ENCODE measurements around the gene TGIF1. TPM values are rescaled to one million over a fixed set of nuclear protein-coding genes. Genes with fewer than 3 reads are reported as not detected.

TGIF1 gene
- total RNA-seq, 1 experiment from 2014 or later, result 172 TPM

DNA sequence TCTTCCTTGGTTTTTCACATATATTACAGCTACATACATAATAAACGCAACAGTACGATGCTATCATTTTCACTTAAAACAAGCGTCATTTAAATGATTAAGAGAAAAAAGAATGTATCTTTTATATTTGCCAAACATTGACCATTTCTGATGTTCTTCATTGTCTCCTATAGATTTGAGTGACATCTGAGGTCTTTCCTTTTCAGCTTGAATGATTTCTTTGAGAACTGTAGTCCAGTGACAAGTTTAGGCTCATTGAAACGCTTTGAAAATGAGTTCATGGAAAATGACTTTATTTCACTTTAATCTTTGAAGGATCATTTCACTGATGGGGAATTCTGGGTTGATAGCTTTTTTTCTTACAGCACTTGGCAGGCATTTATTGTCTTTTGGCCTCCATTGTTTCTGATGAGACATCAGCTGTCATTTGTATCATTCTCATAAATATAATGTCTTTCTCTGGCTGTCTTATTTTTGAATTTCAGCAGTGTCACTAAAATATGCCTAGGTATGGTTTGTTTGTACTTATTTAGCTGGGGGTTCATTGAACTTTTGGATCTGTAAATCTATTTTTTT lies 10.9 kb downstream of the TGIF1 start:
- peaks cover 73% of the 10 kb centered on the region for H3K36me3 Mint-ChIP-seq (ENCODE audit: insufficient read depth, unreplicated experiment)
- intact Hi-C loops (cut with micrococcal nuclease), result no loop called here
- no TSS peak for BruUV-seq (replicated peaks)
- H3K9me3 Mint-ChIP-seq (ENCODE audit: unreplicated experiment), result no peaks in the 10 kb centered on the region
- ChIA-PET CTCF (interaction anchor here (0.6 to 5.1 kb wide), 8 partner anchors 9 to 771 kb away, joined by 3 to 24 read pairs (median 5); no protein-coding TSS in a partner anchor), POLR2A (interaction anchor here (0.8 to 8.4 kb wide), 9 partner anchors 8 to 198 kb away, joined by 3 to 95 read pairs (median 4); partner anchors contain the start of gene TGIF1)
- no peak for DNase-seq (ENCODE audit: unreplicated experiment)
- no peaks in the 10 kb centered on the region for H3K27me3 Mint-ChIP-seq (ENCODE audit: insufficient read depth, unreplicated experiment)
- no peak overlapping the region for H3K27ac Mint-ChIP-seq (ENCODE audit: low read depth, unreplicated experiment)
- no peak overlapping the region for H3K4me3 Mint-ChIP-seq (ENCODE audit: unreplicated experiment)
- TF ChIP-seq, protein P1, sequence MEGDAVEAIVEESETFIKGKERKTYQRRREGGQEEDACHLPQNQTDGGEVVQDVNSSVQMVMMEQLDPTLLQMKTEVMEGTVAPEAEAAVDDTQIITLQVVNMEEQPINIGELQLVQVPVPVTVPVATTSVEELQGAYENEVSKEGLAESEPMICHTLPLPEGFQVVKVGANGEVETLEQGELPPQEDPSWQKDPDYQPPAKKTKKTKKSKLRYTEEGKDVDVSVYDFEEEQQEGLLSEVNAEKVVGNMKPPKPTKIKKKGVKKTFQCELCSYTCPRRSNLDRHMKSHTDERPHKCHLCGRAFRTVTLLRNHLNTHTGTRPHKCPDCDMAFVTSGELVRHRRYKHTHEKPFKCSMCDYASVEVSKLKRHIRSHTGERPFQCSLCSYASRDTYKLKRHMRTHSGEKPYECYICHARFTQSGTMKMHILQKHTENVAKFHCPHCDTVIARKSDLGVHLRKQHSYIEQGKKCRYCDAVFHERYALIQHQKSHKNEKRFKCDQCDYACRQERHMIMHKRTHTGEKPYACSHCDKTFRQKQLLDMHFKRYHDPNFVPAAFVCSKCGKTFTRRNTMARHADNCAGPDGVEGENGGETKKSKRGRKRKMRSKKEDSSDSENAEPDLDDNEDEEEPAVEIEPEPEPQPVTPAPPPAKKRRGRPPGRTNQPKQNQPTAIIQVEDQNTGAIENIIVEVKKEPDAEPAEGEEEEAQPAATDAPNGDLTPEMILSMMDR (IDR thresholded peaks at IDR 0.05; ENCODE audit: unreplicated experiment), result no peak
- H3K4me1 Mint-ChIP-seq (ENCODE audit: insufficient read depth, unreplicated experiment), result peaks cover 42% of the 10 kb centered on the region

DNA sequence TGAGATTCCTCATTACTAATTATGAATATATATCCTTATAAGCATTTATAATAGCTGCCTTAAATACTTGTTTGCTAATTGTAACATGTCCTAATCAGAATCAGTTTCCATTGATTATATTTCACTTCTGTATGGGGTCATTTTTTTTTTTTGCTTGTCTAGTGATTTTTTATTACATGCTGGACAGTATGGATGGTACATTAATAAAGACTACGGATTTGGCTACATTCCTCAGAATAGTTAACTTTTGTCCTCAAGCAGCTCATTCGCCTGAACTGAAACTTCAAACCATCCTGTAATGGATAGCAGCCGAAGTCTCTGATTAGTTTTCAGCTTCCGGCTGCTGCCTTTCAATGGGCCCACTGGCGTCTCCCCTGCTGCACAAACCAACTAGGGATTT lies 11.7 kb downstream of the TGIF1 start:
- H3K27me3 Mint-ChIP-seq (ENCODE audit: insufficient read depth, unreplicated experiment), result no peaks in the 10 kb centered on the region
- H3K9me3 Mint-ChIP-seq (ENCODE audit: unreplicated experiment), result no peaks in the 10 kb centered on the region
- peaks cover 70% of the 10 kb centered on the region for H3K36me3 Mint-ChIP-seq (ENCODE audit: insufficient read depth, unreplicated experiment)
- TF ChIP-seq, protein P1 (IDR thresholded peaks at IDR 0.05; ENCODE audit: unreplicated experiment), result no peak
- intact Hi-C loops (cut with micrococcal nuclease), result no loop called here
- ChIA-PET CTCF (interaction anchor here (0.5 to 5.1 kb wide), 9 partner anchors 16 to 204 kb away, joined by 3 to 24 read pairs (median 5); no protein-coding TSS in a partner anchor), POLR2A (interaction anchor here (0.7 to 8.4 kb wide), 11 partner anchors 9 to 201 kb away, joined by 3 to 95 read pairs (median 4); partner anchors contain the start of gene TGIF1)
- peaks cover 39% of the 10 kb centered on the region for H3K4me1 Mint-ChIP-seq (ENCODE audit: insufficient read depth, unreplicated experiment)
- H3K27ac Mint-ChIP-seq (ENCODE audit: low read depth, unreplicated experiment), result no peak overlapping the region
- no peak overlapping the region for H3K4me3 Mint-ChIP-seq (ENCODE audit: unreplicated experiment)
- DNase-seq (ENCODE audit: unreplicated experiment), result no peak
- no TSS peak for BruUV-seq (replicated peaks)

DNA sequence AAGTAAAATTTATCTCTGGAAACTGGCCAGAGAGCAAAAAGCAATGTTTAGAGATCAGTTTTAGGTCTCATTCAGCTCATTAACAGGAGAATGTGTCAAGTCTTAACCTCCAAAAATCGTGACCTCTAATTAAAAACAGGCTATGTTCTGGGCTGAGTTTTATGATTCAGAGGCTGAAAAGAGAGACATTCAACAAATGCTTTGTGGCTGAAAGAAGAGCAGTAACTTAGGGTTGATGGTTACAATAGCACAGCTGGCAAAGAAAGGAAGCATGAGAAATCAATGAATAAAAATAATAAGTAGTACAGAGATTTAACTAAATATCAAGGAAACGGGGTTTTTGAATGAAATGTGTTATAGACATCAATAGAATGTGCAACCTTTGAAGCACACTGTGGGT lies 13.1 kb downstream of the TGIF1 start:
- no TSS peak for BruUV-seq (replicated peaks)
- Mint-ChIP-seq H3K4me3 (ENCODE audit: unreplicated experiment) (no peak overlapping the region), H3K4me1 (ENCODE audit: insufficient read depth, unreplicated experiment) (peaks cover 32% of the 10 kb centered on the region), H3K27ac (ENCODE audit: low read depth, unreplicated experiment) (no peak overlapping the region), H3K27me3 (ENCODE audit: insufficient read depth, unreplicated experiment) (no peaks in the 10 kb centered on the region), H3K9me3 (ENCODE audit: unreplicated experiment) (no peaks in the 10 kb centered on the region), H3K36me3 (ENCODE audit: insufficient read depth, unreplicated experiment) (peaks cover 65% of the 10 kb centered on the region)
- ChIA-PET POLR2A (interaction anchor here (0.6 to 8.4 kb wide), 6 partner anchors 10 to 203 kb away, joined by 4 to 95 read pairs (median 12); partner anchors contain the start of gene TGIF1), CTCF (interaction anchor here (0.6 to 5.1 kb wide), 6 partner anchors 9 to 203 kb away, joined by 3 to 24 read pairs (median 4); no protein-coding TSS in a partner anchor)
- TF ChIP-seq, protein P1 (IDR thresholded peaks at IDR 0.05; ENCODE audit: unreplicated experiment), result no peak
- intact Hi-C loops (cut with micrococcal nuclease), result no loop called here
- no peak for DNase-seq (ENCODE audit: unreplicated experiment)

DNA sequence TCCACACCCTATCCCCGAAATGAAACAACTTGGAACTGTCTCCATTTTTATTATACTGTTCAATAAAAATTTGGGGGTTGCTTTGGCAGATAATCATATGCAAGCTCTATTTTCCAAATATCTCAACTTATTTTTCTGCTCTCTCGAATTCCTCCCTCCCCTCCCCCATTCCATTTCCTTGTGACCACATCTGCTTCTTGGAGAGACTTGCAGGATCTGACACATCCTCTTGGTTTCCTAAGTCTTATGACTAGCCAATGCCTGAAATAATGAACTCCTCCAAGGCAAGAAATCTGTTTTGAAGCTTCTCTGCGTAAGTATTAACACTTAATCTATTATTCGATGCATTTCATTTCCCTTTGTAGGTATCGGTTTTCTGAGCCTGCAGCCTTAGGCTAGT lies 16.1 kb downstream of the TGIF1 start:
- Mint-ChIP-seq H3K4me3 (ENCODE audit: unreplicated experiment) (no peak overlapping the region), H3K36me3 (ENCODE audit: insufficient read depth, unreplicated experiment) (peaks cover 39% of the 10 kb centered on the region), H3K27me3 (ENCODE audit: insufficient read depth, unreplicated experiment) (no peaks in the 10 kb centered on the region), H3K4me1 (ENCODE audit: insufficient read depth, unreplicated experiment) (peaks cover 13% of the 10 kb centered on the region), H3K9me3 (ENCODE audit: unreplicated experiment) (no peaks in the 10 kb centered on the region), H3K27ac (ENCODE audit: low read depth, unreplicated experiment) (no peak overlapping the region)
- TF ChIP-seq, protein P1 (IDR thresholded peaks at IDR 0.05; ENCODE audit: unreplicated experiment), result no peak
- no TSS peak for BruUV-seq (replicated peaks)
- DNase-seq (ENCODE audit: unreplicated experiment), result peak; percentile 77
- ChIA-PET CTCF (interaction anchor here (0.6 to 3.1 kb wide), 14 partner anchors 9 to 242 kb away, joined by 3 to 31 read pairs (median 5); no protein-coding TSS in a partner anchor), POLR2A (interaction anchor here (0.5 to 8.4 kb wide), 20 partner anchors 13 to 218 kb away, joined by 3 to 95 read pairs (median 3); partner anchors contain the start of gene TGIF1)
- intact Hi-C loops (cut with micrococcal nuclease), result no loop called here
